Thyroid gland (tissue), 4 donors: ENCODE data around the gene DKK2.

Source experiments
- POLR2A ChIP-seq, 2 donors: fragments of 450-650 bp; IDR thresholded peaks; one replicate each; pipeline ENCODE4 v1.6.1; 2017; ENCODE audit warnings: antibody characterized with exemption in 2 of 2, mild to moderate bottlenecking in 2 of 2, moderate library complexity in 1 of 2
- TF ChIP-seq, protein P1 (sequence below), 6 experiments: fragments of 200-600 bp in 3 of 6; fragments of 450-650 bp in 3 of 6; sonication (generic) in 3 of 6; IDR thresholded peaks; one replicate each; pipeline ENCODE4 v1.5.1; 2016 to 2019; ENCODE audit warnings: antibody characterized with exemption in 6 of 6, mild to moderate bottlenecking in 2 of 6, inconsistent platforms in 1 of 6, moderate library complexity in 1 of 6

DNA sequence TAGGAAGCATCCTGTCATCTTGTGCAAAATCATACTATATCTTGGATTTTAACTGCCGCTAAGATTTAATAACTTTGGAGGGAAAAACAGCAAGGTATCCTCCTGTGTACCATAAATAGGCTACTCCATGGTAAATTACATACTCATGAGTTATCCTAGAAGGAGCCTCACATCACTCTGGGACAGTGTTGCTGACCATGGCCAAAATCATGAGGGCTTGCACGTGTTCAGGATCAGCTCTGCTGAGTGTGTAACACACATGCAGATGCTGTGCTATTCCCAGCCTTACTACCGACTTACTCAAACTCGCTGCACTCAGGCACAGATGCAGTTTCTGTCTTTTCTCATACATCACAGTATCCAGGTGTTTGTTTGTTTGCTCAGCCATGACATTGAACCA lies 56.6 kb downstream of the DKK2 start:
- TF ChIP-seq POLR2A (IDR thresholded peaks at IDR 0.05), result no peak
- TF ChIP-seq, protein P1, sequence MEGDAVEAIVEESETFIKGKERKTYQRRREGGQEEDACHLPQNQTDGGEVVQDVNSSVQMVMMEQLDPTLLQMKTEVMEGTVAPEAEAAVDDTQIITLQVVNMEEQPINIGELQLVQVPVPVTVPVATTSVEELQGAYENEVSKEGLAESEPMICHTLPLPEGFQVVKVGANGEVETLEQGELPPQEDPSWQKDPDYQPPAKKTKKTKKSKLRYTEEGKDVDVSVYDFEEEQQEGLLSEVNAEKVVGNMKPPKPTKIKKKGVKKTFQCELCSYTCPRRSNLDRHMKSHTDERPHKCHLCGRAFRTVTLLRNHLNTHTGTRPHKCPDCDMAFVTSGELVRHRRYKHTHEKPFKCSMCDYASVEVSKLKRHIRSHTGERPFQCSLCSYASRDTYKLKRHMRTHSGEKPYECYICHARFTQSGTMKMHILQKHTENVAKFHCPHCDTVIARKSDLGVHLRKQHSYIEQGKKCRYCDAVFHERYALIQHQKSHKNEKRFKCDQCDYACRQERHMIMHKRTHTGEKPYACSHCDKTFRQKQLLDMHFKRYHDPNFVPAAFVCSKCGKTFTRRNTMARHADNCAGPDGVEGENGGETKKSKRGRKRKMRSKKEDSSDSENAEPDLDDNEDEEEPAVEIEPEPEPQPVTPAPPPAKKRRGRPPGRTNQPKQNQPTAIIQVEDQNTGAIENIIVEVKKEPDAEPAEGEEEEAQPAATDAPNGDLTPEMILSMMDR (IDR thresholded peaks at IDR 0.05), result no peak
